Measurements from ENCODE around the gene OR14K1.
"Not testable (repeated sequence)": the region's sequence is repeated elsewhere in the genome, so short reads cannot be mapped to it uniquely, and the experiment has no call there.

DNA sequence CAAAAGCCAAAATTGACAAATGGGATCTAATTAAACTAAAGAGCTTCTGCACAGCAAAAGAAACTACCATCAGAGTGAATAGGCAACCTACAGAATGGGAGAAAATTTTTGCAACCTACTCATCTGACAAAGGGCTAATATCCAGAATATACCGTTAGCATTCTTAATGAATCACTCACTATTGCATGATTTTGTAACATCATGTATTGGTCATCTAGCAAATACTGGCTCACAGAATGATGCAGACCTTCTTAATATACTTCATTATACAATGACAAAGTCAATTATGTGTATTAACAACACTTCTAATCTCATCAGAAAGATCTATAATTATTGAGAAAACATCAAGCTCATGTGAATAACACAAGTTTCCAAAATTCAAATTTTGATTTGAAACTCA lies 15.9 kb downstream of the OR14K1 start:
- TF ChIP-seq POLR2AphosphoS5 (IDR thresholded peaks at IDR 0.05; ENCODE audit: low read depth, low read length); TAF1 (IDR thresholded peaks at IDR 0.05; ENCODE audit: borderline replicate concordance, low read depth, low read length); POLR2A (IDR thresholded peaks at IDR 0.05; ENCODE audit: low read depth, low read length): not testable (repeated sequence)

All from GM12892 (cell line).